Osteocyte (in vitro differentiated cells): ENCODE results near the gene CLIP2. TPM values are rescaled to one million over a fixed set of nuclear protein-coding genes. Genes with fewer than 3 reads are reported as not detected.

Source experiments
- DNase-seq: peaks from one replicate; pipeline ENCODE4 v3.0.0; 2021; ENCODE audit warnings: mixed read lengths; ENCODE audit not compliant: unreplicated experiment; ENCODE audit errors: extremely low spot score
- H3K27ac Mint-ChIP-seq: one replicate; pipeline ENCODE4 v1.8.0; 2021; ENCODE audit warnings: mild to moderate bottlenecking, mixed read lengths; ENCODE audit not compliant: unreplicated experiment
- H3K27me3 Mint-ChIP-seq: one replicate; pipeline ENCODE4 v1.8.0; 2021; ENCODE audit warnings: mixed read lengths; ENCODE audit not compliant: unreplicated experiment
- H3K36me3 Mint-ChIP-seq: one replicate; pipeline ENCODE4 v1.8.0; 2021; ENCODE audit warnings: mixed read lengths; ENCODE audit not compliant: unreplicated experiment
- H3K4me1 Mint-ChIP-seq: one replicate; pipeline ENCODE4 v1.8.0; 2021; ENCODE audit warnings: mixed read lengths; ENCODE audit not compliant: unreplicated experiment
- H3K4me3 Mint-ChIP-seq: one replicate; pipeline ENCODE4 v1.8.0; 2021; ENCODE audit warnings: mild to moderate bottlenecking, moderate library complexity, mixed read lengths; ENCODE audit not compliant: unreplicated experiment
- H3K9me3 Mint-ChIP-seq: one replicate; pipeline ENCODE4 v1.8.0; 2021; ENCODE audit warnings: mixed read lengths; ENCODE audit not compliant: unreplicated experiment
- total RNA-seq: library from RNA; stranded (reverse); gene quantifications from 2 replicates; pipeline ENCODE4 v1.2.1, GENCODE V29; 2021
- TF ChIP-seq, protein P1 (sequence below): fragments of 200-600 bp; sonication (generic); IDR thresholded peaks from 2 replicates; pipeline ENCODE4 v1.5.0; 2021; ENCODE audit warnings: antibody characterized with exemption, mild to moderate bottlenecking, moderate library complexity

Gene CLIP2
- total RNA-seq, 1 donor from 2014 or later = 40.7 TPM

GRCh38 chr7:74272305-74273038 lies 16.7 kb upstream of the CLIP2 start:
- peak; percentile 95 for DNase-seq
- H3K9me3 Mint-ChIP-seq = no peaks in the 10 kb centered on the region
- peak overlapping the region; percentile 46 for H3K4me3 Mint-ChIP-seq
- H3K4me1 Mint-ChIP-seq = peaks cover 38% of the 10 kb centered on the region
- H3K27ac Mint-ChIP-seq = peak overlapping the region; percentile 99
- H3K36me3 Mint-ChIP-seq = no peaks in the 10 kb centered on the region
- TF ChIP-seq, protein P1, sequence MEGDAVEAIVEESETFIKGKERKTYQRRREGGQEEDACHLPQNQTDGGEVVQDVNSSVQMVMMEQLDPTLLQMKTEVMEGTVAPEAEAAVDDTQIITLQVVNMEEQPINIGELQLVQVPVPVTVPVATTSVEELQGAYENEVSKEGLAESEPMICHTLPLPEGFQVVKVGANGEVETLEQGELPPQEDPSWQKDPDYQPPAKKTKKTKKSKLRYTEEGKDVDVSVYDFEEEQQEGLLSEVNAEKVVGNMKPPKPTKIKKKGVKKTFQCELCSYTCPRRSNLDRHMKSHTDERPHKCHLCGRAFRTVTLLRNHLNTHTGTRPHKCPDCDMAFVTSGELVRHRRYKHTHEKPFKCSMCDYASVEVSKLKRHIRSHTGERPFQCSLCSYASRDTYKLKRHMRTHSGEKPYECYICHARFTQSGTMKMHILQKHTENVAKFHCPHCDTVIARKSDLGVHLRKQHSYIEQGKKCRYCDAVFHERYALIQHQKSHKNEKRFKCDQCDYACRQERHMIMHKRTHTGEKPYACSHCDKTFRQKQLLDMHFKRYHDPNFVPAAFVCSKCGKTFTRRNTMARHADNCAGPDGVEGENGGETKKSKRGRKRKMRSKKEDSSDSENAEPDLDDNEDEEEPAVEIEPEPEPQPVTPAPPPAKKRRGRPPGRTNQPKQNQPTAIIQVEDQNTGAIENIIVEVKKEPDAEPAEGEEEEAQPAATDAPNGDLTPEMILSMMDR = no peak
- H3K27me3 Mint-ChIP-seq = no peaks in the 10 kb centered on the region

DNA sequence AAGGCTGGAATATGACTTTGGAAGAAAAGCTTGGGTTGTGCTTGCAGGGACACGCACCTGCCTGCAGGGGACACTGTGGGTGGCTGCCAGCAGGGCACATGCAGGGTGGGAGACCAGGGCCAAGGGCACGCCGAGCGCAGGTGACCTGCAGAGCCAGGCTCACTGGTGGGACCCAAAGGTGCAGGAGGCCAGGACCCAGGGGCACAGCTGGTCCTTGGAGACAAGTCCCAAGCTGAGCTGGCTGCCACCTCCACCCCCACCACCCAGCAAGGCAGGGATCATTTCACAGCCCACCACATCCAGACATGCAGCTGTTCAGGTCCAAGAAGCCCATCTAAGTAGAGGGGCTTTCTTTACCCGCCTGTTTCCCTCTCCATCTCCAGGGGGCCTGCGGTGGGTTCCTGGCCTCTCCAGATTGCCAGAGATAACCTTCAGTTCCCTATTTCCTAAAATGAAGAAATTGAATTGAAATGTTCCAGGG lies 13.8 kb upstream of the CLIP2 start:
- Mint-ChIP-seq H3K4me1 (peaks cover 53% of the 10 kb centered on the region), H3K27ac (no peak overlapping the region)

GRCh38 chr7:74277636-74278035 lies 11.6 kb upstream of the CLIP2 start:
- DNase-seq = no peak
- H3K9me3 Mint-ChIP-seq = no peaks in the 10 kb centered on the region
- no peak overlapping the region for H3K4me3 Mint-ChIP-seq
- H3K36me3 Mint-ChIP-seq = no peaks in the 10 kb centered on the region
- H3K4me1 Mint-ChIP-seq = peaks cover 48% of the 10 kb centered on the region
- TF ChIP-seq, protein P1 = no peak
- H3K27me3 Mint-ChIP-seq = no peaks in the 10 kb centered on the region
- no peak overlapping the region for H3K27ac Mint-ChIP-seq

More for the DNA sequence above, 13.8 kb upstream of the CLIP2 start:
- TF ChIP-seq, protein P1 = peak; percentile 44
- H3K4me3 Mint-ChIP-seq = no peak overlapping the region
- H3K36me3 Mint-ChIP-seq = no peaks in the 10 kb centered on the region
- H3K9me3 Mint-ChIP-seq = no peaks in the 10 kb centered on the region
- DNase-seq = no peak
- H3K27me3 Mint-ChIP-seq = no peaks in the 10 kb centered on the region

GRCh38 chr7:74280985-74281384 lies 8.2 kb upstream of the CLIP2 start:
- H3K4me1 Mint-ChIP-seq = peaks cover 26% of the 10 kb centered on the region
- no peak for DNase-seq

More at GRCh38 chr7:74280985-74281384, 8.2 kb upstream of the CLIP2 start:
- Mint-ChIP-seq H3K4me3 (no peak overlapping the region), H3K9me3 (no peaks in the 10 kb centered on the region), H3K27me3 (no peaks in the 10 kb centered on the region), H3K36me3 (no peaks in the 10 kb centered on the region), H3K27ac (peak overlapping the region; percentile 90)
- TF ChIP-seq, protein P1 = no peak
